Measurements from ENCODE around the gene USH2A.

USH2A gene

DNA sequence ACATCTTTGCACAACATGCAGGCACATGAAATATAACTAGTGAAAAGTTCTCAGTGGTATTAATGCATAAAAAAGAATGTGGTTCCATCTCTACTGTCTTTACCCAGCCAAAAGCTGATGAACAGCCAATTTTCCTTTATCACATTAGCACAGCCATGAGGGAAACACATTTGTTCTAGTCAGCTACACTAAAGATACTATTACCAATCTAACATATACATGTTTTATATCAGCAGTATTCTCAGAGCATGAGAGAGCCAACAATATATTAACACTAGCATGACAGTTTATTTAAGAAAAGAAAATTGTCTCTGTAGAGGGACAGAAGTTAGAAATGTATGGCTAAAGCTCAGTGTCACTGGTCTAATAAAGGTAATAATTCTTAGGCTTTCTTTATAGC, 56.3 kb downstream of the USH2A start:
- TF ChIP-seq FOXM1 (IDR thresholded peaks at IDR 0.05; ENCODE audit: borderline replicate concordance, low read depth) (no peak), CREB1 (IDR thresholded peaks at IDR 0.05; ENCODE audit: low read depth) (no peak), EP300 (IDR thresholded peaks at IDR 0.05; ENCODE audit: borderline replicate concordance) (no peak), EGR1 (IDR thresholded peaks at IDR 0.05) (no peak), NFIC (IDR thresholded peaks at IDR 0.05) (no peak), YY1 (IDR thresholded peaks at IDR 0.05; ENCODE audit: low read depth) (no peak), RAD21 (IDR thresholded peaks at IDR 0.05; ENCODE audit: low read depth) (no peak), TCF12 (IDR thresholded peaks at IDR 0.05; ENCODE audit: low read depth) (no peak), TEAD4 (IDR thresholded peaks at IDR 0.05) (no peak), CEBPB (IDR thresholded peaks at IDR 0.05) (no peak), ZBTB7A (IDR thresholded peaks at IDR 0.05; ENCODE audit: low read depth) (no peak), TAF1 (IDR thresholded peaks at IDR 0.05; ENCODE audit: low read depth) (no peak)
- TF ChIP-seq, protein P1, sequence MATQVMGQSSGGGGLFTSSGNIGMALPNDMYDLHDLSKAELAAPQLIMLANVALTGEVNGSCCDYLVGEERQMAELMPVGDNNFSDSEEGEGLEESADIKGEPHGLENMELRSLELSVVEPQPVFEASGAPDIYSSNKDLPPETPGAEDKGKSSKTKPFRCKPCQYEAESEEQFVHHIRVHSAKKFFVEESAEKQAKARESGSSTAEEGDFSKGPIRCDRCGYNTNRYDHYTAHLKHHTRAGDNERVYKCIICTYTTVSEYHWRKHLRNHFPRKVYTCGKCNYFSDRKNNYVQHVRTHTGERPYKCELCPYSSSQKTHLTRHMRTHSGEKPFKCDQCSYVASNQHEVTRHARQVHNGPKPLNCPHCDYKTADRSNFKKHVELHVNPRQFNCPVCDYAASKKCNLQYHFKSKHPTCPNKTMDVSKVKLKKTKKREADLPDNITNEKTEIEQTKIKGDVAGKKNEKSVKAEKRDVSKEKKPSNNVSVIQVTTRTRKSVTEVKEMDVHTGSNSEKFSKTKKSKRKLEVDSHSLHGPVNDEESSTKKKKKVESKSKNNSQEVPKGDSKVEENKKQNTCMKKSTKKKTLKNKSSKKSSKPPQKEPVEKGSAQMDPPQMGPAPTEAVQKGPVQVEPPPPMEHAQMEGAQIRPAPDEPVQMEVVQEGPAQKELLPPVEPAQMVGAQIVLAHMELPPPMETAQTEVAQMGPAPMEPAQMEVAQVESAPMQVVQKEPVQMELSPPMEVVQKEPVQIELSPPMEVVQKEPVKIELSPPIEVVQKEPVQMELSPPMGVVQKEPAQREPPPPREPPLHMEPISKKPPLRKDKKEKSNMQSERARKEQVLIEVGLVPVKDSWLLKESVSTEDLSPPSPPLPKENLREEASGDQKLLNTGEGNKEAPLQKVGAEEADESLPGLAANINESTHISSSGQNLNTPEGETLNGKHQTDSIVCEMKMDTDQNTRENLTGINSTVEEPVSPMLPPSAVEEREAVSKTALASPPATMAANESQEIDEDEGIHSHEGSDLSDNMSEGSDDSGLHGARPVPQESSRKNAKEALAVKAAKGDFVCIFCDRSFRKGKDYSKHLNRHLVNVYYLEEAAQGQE (IDR thresholded peaks at IDR 0.05; ENCODE audit: low read depth), result no peak
- TF ChIP-seq, protein P2, sequence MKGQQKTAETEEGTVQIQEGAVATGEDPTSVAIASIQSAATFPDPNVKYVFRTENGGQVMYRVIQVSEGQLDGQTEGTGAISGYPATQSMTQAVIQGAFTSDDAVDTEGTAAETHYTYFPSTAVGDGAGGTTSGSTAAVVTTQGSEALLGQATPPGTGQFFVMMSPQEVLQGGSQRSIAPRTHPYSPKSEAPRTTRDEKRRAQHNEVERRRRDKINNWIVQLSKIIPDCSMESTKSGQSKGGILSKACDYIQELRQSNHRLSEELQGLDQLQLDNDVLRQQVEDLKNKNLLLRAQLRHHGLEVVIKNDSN (IDR thresholded peaks at IDR 0.05), result no peak
- TF ChIP-seq, protein P3, sequence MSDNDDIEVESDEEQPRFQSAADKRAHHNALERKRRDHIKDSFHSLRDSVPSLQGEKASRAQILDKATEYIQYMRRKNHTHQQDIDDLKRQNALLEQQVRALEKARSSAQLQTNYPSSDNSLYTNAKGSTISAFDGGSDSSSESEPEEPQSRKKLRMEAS (IDR thresholded peaks at IDR 0.05), result no peak

DNA sequence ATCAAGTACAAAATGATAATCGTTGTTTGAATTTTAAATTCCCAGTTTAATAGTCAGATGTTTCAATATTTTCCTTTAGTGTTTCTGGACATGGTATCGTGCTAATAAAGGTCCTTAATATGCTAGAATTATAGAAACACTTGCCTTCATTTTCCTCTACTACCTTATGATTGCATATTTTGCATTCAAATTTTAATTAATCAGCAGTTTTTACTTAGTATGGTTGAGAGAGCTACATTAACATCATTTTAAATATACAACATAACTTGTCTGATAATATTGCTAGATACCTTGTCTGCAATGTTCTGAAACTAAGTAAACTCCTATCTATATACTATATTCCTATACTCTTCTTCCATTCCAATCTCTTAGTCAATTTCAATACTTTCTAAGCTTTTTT, 66.3 kb downstream of the USH2A start:
- TF ChIP-seq CREB1 (IDR thresholded peaks at IDR 0.05; ENCODE audit: low read depth), result no peak
- TF ChIP-seq NFIC (IDR thresholded peaks at IDR 0.05), result no peak
- TF ChIP-seq ZBTB7A (IDR thresholded peaks at IDR 0.05; ENCODE audit: low read depth), result no peak
- TF ChIP-seq EGR1 (IDR thresholded peaks at IDR 0.05), result no peak

DNA sequence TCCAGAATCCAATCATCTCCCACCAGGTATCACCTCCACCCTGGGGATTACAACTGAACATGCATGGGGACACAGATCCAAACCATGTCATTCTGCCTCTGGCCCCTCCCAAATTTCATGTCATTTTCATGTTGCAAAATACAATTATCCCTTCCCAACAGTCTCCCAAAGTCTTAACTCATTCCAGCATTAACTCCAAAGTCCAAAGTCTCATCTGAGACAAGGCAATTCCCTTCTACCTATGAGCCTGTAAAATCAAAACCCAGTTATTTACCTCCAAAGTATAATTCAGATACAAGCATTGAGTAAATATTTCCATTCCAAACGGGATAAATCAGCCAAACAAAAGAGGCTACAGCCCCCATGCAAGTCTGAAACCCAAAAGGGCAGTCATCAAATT, 73.1 kb downstream of the USH2A start:
- no peak for TF ChIP-seq EGR1 (IDR thresholded peaks at IDR 0.05)
- no peak for TF ChIP-seq TCF12 (IDR thresholded peaks at IDR 0.05; ENCODE audit: low read depth)
- TF ChIP-seq TEAD4 (IDR thresholded peaks at IDR 0.05), result no peak

DNA sequence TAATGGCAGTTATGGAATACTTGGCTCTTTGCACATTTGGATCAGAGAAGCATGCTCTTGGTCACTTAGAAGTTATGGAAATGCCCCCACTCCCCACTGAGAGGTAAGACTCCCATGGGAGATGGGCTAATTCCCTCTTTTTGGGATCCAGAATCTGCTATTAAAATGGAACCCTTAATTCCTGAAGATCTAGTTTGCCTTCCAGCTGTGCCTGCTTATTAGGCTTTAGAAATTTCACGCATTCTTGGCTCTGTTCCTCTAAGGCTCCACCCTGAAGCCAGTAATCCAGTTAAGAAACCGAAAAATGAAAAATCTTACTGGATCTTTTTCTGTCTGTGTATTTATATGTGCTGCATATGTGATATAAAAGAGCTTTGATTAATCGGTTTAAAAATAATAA, 76.7 kb downstream of the USH2A start:
- no peak for TF ChIP-seq TCF12 (IDR thresholded peaks at IDR 0.05; ENCODE audit: low read depth)
- no peak for TF ChIP-seq EP300 (IDR thresholded peaks at IDR 0.05; ENCODE audit: borderline replicate concordance)

DNA sequence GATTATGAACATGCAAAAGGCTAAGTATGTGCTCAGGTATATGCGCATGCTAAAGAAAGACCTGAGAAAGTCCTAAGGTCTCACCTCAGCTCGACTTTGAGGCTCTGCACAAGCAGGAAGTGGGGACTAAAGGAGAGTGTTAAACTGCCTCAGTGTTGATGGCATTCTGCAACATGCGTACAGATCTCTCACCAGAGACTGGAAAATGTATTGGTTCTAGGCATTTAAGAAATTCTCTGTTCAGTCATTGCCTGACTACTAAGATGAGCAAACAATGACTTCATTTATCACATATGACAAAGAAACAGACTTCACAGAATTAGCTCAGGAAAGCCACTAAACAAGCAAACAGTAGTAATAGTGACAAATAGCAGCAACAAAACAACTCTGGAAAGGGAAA, 90.8 kb downstream of the USH2A start:
- no peak for TF ChIP-seq NFIC (IDR thresholded peaks at IDR 0.05)
- no peak for TF ChIP-seq EGR1 (IDR thresholded peaks at IDR 0.05)
- TF ChIP-seq FOXM1 (IDR thresholded peaks at IDR 0.05; ENCODE audit: borderline replicate concordance, low read depth), result no peak
- TF ChIP-seq, protein P2 (IDR thresholded peaks at IDR 0.05), result no peak
- no peak for TF ChIP-seq ZBTB7A (IDR thresholded peaks at IDR 0.05; ENCODE audit: low read depth)

DNA sequence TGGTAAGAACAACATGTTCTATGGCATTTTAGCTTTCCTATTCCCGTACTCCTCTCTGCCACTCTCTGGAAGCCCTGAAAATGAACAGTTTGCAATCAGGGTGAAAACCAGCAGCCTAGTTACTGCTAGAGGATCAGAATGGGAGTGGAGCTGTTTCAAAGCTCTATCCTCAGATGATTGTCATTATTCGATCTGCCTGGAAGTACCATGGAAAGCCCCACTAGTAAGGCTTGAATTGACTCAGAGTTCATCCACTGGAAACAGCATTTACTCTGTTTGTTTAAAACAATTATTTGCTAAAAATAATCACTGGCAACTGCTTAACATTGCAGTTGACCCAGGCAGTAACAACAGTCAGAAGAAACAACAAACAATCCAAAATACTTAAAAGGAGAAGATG, 91.2 kb downstream of the USH2A start:
- TF ChIP-seq EP300 (IDR thresholded peaks at IDR 0.05; ENCODE audit: borderline replicate concordance), result no peak

DNA sequence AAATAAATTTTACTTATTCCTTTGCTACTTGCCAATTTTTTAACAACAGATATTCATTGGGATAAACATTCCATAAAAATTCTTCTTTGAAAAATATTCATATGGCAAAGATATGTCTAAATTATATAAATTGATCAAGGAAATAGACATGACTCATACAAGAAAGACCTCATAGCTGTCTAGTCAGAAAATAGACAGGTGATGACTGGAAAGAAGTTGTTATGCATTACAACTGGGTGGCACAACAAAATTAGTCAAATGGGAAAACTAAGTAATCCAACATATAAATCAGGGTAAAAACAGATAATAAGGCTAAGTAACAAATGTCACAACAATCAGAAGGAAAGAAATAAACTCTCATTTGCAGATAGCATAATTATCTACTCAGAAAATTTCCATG, 92.0 kb downstream of the USH2A start:
- no peak for TF ChIP-seq EGR1 (IDR thresholded peaks at IDR 0.05)
- TF ChIP-seq TEAD4 (IDR thresholded peaks at IDR 0.05), result no peak
- TF ChIP-seq EP300 (IDR thresholded peaks at IDR 0.05; ENCODE audit: borderline replicate concordance), result no peak
- TF ChIP-seq RAD21 (IDR thresholded peaks at IDR 0.05; ENCODE audit: low read depth), result no peak
- TF ChIP-seq, protein P1 (IDR thresholded peaks at IDR 0.05; ENCODE audit: low read depth), result no peak
- TF ChIP-seq, protein P2 (IDR thresholded peaks at IDR 0.05), result no peak
- no peak for TF ChIP-seq TAF1 (IDR thresholded peaks at IDR 0.05; ENCODE audit: low read depth)
- no peak for TF ChIP-seq FOXM1 (IDR thresholded peaks at IDR 0.05; ENCODE audit: borderline replicate concordance, low read depth)
- TF ChIP-seq, protein P3 (IDR thresholded peaks at IDR 0.05), result no peak
- no peak for TF ChIP-seq NFIC (IDR thresholded peaks at IDR 0.05)
- TF ChIP-seq ZBTB7A (IDR thresholded peaks at IDR 0.05; ENCODE audit: low read depth), result no peak
- TF ChIP-seq TCF12 (IDR thresholded peaks at IDR 0.05; ENCODE audit: low read depth), result no peak
